ENCODE measurements around the gene CBX7.
"Not testable (repeated sequence)": the region's sequence is repeated elsewhere in the genome, so short reads cannot be mapped to it uniquely, and the experiment has no call there.

Gene CBX7

DNA sequence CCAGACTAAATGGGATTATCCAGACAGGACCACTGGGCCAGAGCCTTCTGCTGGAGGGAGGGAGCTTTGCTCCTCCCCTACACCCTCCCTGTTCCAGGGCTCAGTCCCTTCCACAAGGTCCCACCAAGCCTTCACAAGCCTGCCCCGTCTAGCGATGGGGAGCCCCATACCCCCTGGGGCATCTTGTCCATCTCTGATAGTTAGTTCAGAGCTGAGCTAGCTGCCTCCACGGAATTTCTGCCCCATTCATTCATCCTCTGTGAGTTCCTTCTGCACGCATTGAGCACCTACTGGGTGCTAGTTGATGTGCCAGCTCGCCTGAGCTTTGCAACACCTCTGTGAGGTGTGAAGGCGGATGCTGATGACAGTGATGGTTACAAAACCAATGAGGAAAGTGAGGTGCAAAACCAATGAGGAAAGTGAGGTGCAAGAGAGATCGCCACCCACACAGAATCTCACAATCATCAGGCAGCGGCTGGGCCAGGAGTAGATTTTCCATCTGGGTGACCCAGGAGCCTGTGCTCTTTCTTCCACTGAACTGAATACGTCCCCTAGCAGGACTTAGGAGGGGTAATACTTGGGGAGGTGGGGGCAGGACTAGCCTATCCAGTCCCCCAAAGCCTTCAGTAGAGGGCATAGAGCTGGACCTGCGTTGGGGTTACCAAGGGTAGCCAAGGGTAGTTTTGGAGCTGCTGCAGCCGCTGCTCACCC lies 21.5 kb upstream of the CBX7 start:
- DNase-seq, result peak; percentile 55

DNA sequence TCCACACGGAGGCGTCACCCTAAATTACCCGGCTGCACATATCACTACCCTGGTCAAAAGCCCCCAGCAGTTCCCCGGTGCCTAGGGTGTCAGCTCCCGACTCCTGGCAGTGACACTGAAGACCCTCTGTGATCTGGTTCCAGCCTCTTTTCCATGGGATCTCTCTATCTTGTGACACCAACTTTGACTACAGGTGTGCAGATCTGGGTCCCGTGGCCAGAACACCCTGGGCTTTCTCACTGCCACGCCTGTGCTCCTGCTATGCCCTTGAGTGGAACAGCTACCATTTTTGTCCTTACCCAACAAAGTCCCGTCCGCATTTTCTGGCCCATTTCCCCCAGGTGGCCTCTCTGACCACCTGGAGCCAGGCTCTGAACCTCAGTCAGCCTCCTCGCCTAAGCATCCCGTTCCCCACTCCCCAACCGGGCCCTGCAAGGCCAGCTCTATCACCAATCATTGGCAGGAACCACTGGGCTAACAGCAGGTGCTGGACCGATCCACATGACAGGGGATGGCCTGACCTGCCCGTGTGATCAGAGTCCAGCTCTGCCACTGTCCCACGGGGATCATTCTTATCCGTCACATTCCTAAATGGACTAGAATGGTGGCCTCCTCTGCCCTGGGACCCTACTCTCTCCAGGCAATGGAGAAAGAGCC lies 20.7 kb upstream of the CBX7 start:
- no peak for DNase-seq

DNA sequence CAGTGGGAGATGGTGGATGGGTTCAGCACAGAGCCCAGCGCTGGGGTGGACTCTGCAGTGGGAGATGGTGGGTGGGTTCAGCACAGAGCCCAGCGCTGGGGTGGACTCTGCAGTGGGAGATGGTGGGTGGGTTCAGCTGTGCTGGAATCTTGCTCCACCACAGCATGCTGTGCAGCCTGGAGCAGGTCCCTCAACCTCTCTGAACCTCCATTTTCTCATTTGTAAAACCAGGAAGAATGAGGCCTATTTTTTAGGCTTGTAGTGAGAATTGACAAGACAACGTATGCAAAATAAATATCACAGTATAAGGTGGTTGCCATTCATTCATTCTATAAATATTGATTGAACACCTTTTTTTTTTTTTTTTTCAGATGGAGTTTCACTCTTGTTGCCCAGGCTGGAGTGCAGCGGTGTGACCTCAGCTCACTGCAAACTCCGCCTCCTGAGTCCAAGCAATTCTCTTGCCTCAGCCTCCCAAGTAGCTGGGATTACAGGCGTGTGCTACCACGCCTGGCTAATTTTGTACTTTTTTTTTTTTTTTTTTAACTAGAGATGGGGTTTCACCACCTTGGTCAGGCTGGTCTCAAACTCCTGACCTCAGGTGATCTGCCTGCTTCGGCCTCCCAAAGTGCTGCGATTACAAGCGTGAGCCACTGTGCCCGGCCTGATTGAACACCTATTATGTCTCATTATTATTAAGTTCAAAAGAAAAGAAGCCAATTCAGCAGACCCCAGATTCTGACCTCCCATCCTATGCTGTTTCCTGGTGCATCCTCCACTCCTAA lies 20.0 kb upstream of the CBX7 start:
- DNase-seq, result not testable (repeated sequence)

DNA sequence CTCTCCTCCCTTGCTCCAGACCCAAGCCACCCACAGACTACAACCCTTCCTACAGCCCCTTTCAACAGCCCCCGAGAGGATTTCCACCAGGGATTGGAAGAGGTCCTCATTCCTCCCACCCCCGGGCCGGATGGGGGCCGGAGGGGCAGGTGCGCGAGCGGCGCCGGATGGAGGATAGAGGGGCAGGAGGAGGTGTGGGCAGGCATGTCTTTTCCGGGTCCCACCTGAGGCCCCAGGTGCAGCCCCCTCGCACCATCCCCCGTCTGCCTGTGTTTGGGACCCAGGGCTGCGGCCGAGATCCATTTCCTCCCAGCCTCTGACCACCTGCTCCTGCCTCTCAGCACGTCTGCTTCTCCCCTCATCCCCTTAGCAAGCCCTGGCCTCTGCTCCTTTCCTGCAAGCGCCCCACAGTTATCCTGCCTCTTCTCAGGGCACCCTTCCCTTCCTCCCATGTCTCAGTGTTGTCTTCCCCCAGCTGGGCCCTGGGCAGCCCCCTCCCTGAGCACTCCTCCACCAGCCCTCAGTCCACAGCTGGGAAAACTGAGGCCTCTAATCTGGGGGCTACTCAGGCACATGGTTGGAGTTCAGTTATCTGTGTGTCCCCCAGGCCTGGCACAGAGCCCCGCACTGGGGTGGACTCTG lies 19.3 kb upstream of the CBX7 start:
- DNase-seq, result no peak

DNA sequence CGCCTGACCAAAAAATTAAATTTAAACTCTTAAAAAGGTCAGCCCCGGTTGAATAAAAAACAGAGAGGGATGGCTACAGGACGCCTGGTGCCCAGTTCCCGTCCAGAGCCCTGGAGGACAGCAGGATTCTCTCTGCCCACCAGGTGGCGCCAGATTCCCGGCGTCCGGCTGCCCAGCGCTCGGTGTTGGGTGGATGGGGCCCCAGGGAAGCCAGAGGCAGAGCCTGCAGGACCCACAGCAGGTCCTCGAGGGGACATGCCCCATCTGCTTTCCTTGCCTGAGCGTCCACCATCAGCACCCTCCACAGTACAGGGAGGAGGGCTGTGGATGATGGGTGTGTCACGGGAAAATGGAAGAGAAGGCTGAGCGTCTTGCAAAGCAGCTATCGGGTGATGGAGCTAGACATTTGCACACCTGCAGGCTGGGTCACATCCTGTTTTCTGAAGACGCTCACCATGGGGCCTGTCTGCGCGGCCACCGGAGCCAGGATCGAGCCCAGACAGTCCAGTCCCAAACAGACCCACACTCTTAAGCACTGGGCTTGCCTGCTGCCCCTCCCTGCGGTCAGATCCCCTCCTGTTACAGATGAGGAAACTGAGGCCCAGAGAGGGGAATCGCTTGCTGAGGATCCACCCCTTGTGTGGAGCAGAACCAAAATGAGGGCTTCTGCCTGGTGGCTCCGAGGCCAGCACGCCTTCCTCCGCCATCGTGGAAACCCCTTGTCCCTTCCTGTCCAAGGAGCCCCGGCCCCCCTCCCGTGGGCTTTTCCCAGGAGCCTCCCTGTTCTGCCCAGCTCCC lies 18.5 kb upstream of the CBX7 start:
- DNase-seq, result peak; percentile 82

DNA sequence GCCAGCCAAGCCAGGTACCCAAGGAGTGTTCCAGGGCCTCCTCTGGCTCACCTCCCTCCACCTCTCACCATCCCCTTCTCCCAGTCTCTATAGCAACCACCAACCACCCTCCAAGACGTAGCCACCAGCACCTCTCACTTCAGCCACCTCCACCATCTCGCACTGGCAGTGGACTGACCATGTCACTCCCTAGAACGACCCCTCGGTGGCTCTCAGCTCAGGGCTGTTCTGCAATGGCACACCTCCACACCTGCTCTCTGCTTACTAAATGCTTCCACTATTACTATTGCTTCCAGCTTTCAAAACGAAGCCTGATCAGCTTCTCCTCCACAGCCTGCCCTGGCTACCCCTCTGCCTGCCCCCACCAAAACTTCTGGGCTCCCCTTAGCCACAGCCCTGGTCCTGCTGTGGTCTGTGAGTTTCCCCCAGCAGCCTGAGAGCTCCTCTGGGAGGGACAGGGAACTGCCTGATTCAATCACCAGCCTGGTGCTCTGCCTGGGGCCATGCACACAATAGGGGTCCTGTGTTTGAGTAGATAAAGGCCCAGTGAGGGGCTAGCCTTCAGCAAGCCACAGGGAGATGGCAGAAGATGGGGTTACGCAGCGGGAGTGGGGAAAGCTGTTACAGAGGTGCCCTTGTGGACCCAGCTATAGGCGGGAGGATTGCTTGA lies 17.5 kb upstream of the CBX7 start:
- DNase-seq, result no peak

DNA sequence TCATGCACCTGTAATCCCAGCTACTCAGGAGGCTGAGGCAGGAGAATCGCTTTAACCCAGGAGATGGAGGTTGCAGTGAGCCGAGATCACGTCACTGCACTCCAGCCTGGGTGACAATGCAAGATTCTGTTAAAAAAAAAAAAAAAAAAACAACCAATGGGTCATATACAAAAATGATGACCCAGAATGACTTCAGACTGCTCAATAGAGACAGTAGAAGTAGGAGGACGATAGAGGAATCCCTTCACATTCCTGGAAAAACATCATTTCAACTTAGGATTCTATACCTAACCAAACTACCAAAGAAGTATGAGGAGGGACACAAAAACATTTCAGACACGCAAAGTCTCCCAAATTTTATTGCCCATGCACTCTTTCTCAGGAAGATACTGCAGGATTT lies 14.1 kb upstream of the CBX7 start:
- no peak for DNase-seq

DNA sequence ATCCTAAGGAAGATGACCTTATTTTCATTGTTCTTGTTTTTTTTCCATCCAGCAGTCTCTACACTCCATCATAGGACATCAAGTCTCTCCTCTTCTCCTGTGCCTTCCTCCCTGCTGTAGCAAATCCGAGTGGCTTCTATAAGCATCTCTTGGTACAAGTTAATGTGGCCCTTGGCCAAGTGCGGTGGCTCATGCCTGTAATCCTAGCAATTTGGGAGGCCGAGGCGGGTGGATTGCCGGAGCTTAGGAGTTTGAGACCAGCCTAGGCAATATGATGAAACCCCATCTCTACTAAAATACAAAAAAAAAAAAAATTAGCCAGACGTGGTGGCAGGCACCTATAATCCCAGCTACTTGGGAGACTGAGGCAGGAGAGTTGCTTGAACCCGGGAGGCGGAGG lies 3.6 kb upstream of the CBX7 start:
- not testable (repeated sequence) for DNase-seq

DNA sequence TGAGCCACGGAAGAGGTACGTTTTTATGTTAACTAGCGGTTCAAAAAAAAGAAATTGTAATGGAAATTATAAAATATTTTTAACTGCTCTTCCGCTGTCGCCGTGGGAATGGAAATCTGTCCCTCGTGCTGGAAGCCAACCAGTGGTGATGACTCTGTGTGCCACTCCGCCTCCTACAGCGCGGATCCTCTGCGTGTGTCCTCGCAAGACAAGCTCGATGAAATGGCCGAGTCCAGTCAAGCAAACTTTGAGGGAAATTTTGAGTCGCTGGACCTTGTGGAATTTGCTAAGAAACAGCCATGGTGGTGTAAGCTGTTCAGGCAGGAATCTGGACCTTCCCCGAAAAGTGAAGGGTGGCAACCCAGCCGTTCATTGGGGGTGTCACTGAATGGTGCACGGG lies 2.9 kb upstream of the CBX7 start:
- no peak for DNase-seq

DNA sequence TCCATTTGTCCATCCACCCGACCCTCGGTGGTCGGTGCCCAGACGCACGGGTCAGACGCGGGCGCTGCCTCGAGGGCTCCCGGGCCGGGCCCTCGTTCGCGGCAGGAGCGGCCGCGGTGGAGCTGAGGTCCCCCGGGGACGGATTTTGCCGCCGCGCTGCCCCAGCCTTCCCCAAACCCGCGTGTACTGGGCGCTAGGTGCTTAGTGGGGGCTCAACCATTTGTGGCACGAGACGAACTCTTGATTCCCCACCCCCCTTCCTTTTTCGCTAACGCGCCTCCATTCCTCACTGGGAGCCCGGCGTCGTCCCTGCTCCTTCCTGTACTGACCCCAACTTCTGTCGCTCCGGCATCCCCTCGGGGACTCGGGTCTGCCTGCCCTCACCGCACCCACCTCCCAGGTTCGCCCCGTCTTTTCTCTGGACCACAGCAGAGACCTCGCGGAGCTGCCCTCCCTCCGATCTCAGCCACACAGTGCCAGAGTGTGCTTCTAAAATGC lies 789 bp upstream of the CBX7 start:
- DNase-seq, result no peak

DNA sequence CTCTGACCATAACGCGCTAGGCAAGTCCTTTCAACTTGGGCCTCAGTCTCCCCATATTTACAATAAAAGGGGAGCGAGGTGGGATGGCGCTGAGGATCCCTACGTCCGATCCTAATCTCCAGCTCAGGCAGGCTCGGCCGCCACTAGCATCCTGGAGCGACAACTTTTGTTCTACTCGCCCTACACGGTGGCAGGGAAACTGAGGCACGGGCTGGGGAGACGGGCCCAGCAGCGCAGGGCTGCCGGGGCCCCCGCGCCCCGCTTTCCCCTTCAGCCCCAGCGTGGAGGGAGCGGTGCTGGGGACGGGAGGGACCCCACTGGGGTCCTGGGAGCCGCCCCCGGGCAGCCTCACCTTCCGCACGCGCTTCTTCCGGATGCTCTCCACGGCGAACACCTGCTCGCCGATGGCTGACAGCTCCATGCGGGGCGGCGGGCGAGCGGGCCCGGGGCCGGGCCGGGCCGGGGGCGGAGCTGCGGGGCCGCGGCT lies 413 bp downstream of the CBX7 start:
- DNase-seq, result no peak

DNA sequence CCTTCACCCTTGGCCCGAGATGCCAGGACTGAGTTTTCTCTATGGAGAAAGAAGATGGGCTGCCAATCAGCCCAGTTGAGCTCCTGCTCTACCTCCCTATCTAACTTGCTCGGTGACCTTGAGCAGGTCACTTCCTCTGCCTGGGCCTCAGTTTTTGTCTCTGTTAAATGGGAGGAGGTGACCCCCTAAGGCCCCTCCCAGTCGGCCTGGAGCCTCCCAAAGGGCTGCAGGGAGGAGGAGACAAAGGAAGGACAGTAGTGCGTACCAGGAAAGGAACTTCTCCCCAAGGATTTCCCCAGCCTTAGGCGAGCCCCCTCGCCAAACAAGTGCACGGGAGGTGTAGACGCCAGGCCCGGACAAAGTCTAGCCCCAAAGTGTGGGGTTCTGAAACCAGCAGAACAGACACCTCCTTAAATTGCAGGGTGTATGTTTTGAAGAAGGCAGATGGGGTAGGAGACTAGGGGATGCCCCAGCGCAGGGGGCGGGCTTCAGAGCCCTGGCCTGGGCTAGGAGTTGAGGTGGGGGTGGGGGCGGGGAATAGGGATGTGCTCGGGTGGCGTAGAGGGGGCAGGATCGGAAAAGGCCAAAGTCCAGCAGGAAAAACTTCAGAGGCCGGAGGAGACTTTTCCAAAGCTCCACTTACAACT lies 1.0 kb downstream of the CBX7 start:
- no peak for DNase-seq

DNA sequence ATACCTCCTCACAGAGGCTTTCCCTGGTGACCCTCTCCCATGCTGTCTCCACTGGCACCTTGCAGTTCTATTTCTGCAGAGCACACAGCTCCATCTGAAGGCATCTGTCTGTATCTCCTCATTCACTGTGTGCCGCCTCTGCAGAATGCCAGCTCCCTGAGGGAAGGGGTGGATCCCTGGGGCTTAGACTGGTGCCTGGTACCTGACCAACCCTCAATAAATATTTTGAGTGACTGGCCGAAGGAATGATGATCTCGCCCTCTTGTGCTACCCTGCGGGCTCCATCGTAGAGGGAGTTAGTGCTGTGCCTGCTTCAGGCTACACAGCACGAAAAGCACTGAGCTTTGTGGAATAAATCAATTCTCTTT lies 1.6 kb downstream of the CBX7 start:
- DNase-seq, result no peak

DNA sequence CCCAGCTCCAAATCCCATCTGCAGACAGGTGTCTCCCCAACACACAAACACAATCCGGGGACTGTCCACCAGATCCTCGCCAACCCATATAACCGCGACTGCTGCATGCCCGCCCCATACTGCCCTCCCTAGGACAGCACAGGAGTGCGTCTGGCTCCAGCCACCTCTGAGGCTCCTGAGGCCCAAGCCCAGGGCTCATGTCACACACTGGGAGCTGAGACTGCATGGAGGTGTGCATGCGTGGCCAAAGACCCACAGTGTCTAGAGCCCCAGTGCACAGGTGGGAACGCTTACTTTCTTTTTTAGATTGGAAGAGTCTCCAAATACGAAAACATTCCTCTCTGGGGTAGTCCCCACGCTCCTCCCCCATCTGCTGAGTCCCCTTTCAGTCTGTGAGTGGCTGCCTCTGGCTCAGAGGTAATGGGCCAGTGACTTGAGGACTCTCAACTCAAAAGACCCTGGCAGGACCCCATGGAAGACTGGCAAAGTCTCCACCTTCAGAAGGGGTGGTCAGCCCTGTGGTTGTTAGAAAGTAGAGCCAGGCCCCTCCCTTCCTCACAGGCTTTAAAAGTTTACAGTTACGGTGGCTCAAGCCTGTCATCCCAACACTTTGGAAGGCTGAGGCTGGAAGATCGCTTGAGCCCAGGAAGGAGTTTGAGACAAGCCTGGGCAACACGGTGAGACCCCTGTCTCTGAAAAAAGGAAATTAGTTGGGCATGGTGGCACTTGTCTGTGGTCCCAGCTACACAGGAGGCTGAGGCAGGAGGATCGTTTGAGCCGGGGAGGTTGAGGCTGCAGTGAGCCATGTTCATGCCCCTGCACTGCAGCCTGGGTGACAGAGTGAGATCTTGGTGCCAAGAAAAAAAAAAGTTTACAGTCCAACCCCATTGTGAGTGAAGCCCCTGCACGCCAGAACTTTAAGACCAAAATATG lies 2.3 kb downstream of the CBX7 start:
- no peak for DNase-seq

DNA sequence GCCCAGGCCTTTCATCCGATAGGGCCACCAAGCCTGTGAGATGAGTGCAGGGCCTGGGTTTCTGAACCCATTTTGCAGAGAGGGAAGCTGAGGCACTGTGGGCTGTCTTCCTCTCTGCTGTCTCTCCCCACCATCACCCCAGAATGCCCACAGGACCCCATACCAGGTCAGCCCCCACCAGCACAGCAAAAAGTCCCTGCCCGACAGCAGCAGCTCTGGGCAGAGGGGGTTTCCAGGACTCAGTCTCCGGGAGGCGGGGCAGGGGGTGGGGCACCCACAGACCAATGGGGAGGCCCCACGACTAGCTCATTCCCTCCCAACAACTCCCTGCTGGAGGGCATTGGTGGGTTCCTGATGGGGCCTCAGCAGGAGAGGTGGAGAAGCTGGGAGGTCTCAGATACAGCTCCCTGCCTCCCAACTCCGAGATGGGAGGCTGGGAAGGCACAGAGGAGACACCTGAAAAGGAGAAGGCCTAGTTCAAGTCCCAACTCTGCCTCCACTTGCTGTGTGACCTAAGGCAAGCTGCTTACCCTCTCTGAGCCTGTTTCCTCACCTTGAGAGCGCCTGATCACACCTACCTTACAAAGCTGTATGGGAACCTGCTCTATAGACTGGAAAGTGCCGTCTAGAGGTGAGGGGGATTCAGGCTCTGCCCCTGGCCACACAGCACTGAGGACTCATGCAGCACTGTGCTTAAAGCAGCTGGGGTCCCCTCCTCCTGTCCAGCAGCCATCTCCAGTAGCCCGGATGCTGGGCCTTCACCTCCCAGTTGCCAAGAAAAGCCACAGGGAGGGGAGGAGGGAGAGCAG lies 3.5 kb downstream of the CBX7 start:
- DNase-seq, result peak; percentile 67

DNA sequence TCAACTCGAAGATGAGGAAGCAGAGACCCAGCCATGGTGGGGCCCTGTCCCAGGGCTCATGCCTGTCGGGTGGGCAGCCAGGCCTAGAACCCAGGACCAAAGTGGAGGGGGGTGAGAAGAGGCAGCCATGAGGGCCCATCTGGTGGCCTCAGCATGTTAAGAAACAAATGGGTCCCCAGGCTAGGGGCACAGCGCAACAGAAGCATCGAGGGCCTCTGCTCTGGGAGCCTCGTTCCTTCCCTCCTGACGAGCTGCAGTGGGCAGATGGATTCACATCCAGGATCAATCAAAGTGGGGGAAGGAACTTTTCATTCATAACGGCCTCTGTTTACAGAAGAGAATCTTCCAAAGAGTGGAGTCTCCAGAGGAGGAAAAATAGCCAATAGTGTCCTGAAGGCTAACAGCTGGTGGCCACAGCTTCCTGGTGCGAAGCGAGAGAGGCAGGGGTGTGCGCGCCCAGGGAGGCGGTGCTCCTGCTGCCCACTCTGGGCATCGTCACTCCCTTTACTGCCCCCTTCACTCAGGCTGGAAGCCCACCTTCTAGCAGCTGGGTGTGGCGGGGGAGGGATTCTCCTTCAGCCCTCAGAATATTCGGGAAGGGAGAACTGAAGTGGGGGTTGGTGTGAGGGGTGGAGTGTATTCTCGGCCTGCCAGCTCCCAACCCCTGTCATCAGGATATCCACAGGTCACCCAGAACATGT lies 4.3 kb downstream of the CBX7 start:
- no peak for DNase-seq

DNA sequence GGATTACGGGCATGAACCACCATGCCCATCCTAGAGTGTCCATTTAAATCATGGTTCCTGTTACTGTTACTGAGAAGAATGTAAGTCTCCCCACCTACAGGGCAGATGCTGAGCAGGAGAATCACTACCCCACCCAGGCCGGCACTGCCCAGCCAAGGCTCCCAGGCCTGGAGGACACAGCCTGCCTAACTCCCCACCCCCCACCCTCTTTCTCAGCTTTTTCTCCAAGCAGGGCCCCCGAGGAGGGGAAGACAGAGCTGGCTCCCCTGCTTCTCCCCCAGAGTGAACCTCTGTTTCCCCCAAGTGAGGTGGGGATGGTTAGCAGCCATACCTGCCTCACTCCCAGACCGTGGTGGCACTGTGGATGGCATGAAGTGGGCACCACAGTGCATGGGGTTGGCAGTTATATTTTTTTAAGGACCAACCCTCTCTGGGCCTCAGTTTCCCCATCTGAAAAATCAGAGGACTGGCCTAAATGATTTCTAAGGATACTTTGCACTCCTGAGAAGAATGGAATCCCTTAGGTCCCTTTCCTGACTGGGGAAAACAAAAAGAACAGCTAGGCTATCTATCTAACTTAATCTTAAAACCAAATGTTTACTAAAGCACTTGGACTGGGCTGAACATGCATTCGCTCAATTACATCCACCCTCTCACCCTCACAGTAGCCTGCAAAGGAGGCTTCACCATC lies 5.0 kb downstream of the CBX7 start:
- no peak for DNase-seq

All from activated CD4-positive, alpha-beta T cell treated with anti-CD3 and anti-CD28 coated beads, Interleukin-2, amount 50 U/mL, for 16 hours (primary cell).